Neural progenitor cell (in vitro differentiated cells): ENCODE measurements around the gene ILKAP.

ENCODE experiments used
- EZH2 ChIP-seq: fragments of 200-600 bp; sonication (generic); IDR thresholded peaks from 2 replicates; pipeline ENCODE4 v1.6.1; 2017; ENCODE audit warnings: antibody characterized with exemption, mild to moderate bottlenecking, moderate library complexity
- TF ChIP-seq, protein P1 (sequence below): fragments of 200-600 bp; sonication (generic); IDR thresholded peaks from 2 replicates; pipeline ENCODE4 v1.5.1; 2017; ENCODE audit warnings: antibody characterized with exemption, mild to moderate bottlenecking

DNA sequence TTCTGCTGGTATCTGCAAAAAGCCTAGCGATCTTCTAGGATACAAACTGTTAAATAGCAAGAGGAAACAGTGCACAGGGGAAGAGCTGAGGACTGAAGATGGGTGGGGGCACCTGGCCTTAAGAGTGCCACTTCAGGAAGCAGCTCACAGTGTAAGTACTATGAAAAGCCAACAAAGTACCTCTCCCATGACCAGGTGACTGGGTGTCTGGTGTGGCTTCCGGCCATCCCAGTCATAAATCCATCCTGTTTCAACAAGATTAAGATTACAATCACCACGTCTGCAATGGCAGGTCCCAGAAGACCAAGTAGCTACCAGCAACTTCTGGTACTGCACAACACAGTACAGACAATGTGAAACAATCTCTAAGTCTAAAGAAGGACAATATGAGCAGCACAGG, 28.8 kb downstream of the ILKAP start:
- no peak for TF ChIP-seq EZH2
- TF ChIP-seq, protein P1, sequence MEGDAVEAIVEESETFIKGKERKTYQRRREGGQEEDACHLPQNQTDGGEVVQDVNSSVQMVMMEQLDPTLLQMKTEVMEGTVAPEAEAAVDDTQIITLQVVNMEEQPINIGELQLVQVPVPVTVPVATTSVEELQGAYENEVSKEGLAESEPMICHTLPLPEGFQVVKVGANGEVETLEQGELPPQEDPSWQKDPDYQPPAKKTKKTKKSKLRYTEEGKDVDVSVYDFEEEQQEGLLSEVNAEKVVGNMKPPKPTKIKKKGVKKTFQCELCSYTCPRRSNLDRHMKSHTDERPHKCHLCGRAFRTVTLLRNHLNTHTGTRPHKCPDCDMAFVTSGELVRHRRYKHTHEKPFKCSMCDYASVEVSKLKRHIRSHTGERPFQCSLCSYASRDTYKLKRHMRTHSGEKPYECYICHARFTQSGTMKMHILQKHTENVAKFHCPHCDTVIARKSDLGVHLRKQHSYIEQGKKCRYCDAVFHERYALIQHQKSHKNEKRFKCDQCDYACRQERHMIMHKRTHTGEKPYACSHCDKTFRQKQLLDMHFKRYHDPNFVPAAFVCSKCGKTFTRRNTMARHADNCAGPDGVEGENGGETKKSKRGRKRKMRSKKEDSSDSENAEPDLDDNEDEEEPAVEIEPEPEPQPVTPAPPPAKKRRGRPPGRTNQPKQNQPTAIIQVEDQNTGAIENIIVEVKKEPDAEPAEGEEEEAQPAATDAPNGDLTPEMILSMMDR: no peak
